Measurements from ENCODE around the gene SH2D7.

GRCh38 chr15:78054966-78055365 is 37.4 kb upstream of the SH2D7 start:
- no peak for TF ChIP-seq CTCF (IDR thresholded peaks at IDR 0.05)
- TF ChIP-seq EP300 (IDR thresholded peaks at IDR 0.05): no peak
- TF ChIP-seq POLR2AphosphoS5 (IDR thresholded peaks at IDR 0.05): no peak
